SIG-M5 treated with dmso at 0.1 percent for 504 hours (cell line): Measurements from ENCODE around the gene CBX4.
A peak's percentile ranks its signal among the peaks of the same experiment; 100 is the strongest.

Experiments
- DNase-seq: peaks from one replicate; lab custom pipeline; 2025; ENCODE audit not compliant: unreplicated experiment; lab: John Stamatoyannopoulos, UW

CBX4 gene

GRCh38 chr17:79831265-79832217 is 7.7 kb downstream of the CBX4 start:
- no peak for DNase-seq

GRCh38 chr17:79830763-79831264 is 8.4 kb downstream of the CBX4 start:
- no peak for DNase-seq

- no peak for DNase-seq
Measured at GRCh38 chr17:79830303-79830702, 8.9 kb downstream of the CBX4 start.

- no peak for DNase-seq
Measured at GRCh38 chr17:79829457-79829856, 9.8 kb downstream of the CBX4 start.

GRCh38 chr17:79829004-79829403 is 10.2 kb downstream of the CBX4 start:
- no peak for DNase-seq

GRCh38 chr17:79826841-79827578 is 12.2 kb downstream of the CBX4 start:
- DNase-seq, result no peak

- peak; percentile 83 for DNase-seq
Measured at GRCh38 chr17:79826204-79826680, 13.0 kb downstream of the CBX4 start.

- no peak for DNase-seq
Measured at GRCh38 chr17:79825580-79825921, 13.7 kb downstream of the CBX4 start.

GRCh38 chr17:79824893-79825579 is 14.2 kb downstream of the CBX4 start:
- DNase-seq, result no peak

GRCh38 chr17:79824234-79824633 is 15.0 kb downstream of the CBX4 start:
- no peak for DNase-seq

- DNase-seq, result no peak
Measured at GRCh38 chr17:79822583-79823124, 16.6 kb downstream of the CBX4 start.

GRCh38 chr17:79821331-79822095 is 17.7 kb downstream of the CBX4 start:
- no peak for DNase-seq

GRCh38 chr17:79820959-79821330 is 18.3 kb downstream of the CBX4 start:
- no peak for DNase-seq

GRCh38 chr17:79819534-79820276 is 19.5 kb downstream of the CBX4 start:
- DNase-seq, result no peak

GRCh38 chr17:79819085-79819484 is 20.2 kb downstream of the CBX4 start:
- DNase-seq, result no peak

GRCh38 chr17:79818026-79818758 is 21.0 kb downstream of the CBX4 start:
- no peak for DNase-seq

- DNase-seq, result no peak
Measured at GRCh38 chr17:79815836-79816461, 23.3 kb downstream of the CBX4 start.
